HG03097 (cell line): ENCODE measurements around the gene RAB40B.
A peak's percentile ranks its signal among the peaks of the same experiment; 100 is the strongest.

ENCODE experiments used
- ATAC-seq: cut with Tn5 transposase; IDR thresholded peaks from one replicate; pipeline ENCODE4 v1.9.1; 2021; ENCODE audit not compliant: unreplicated experiment, low FRiP score

RAB40B gene

DNA sequence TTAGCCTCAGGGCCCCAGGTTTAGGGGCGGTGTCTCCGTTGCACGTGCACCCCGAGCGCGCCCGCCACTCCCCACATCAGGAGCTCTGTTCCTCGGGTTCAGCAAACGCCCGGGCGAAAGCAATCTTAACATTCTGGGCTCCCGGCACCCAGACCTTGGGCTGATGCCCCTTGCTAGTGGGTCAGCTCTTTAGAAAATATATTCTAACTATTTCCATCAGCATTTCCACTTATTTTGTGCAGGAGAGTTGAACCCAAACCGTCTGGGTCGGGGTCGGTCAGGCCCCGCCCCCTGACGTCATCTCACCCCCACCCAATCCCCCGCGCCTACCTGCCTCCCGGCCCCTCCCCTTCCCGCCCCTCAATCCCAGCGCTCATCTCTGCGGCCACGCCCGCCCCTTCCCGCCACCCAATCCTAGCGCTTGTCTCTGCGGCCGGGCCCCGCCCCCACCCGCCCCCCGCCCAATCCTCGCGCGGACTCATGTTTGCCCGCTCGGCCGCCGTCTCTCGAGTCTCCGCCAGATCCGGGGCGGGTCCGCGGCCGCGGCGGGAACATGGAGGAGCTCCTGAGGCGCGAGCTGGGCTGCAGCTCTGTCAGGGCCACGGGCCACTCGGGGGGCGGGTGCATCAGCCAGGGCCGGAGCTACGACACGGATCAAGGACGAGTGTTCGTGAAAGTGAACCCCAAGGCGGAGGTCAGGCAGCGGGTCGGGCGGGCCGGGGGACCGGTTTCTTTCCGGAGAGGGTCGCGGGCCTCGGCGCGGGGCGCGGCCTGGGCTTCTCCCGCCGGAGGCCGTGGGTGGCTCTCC, 17.9 kb upstream of the RAB40B start, which contains the start of gene FN3KRP:
Gene FN3KRP, plus strand, starts transcription at position 504 of the 808 bp plus-strand sequence. Its CDS starts 50 bp downstream, at position 554.
- peak; percentile 61 for ATAC-seq

GRCh38 chr17:82713071-82713723, 14.7 kb upstream of the RAB40B start:
- ATAC-seq: no peak

DNA sequence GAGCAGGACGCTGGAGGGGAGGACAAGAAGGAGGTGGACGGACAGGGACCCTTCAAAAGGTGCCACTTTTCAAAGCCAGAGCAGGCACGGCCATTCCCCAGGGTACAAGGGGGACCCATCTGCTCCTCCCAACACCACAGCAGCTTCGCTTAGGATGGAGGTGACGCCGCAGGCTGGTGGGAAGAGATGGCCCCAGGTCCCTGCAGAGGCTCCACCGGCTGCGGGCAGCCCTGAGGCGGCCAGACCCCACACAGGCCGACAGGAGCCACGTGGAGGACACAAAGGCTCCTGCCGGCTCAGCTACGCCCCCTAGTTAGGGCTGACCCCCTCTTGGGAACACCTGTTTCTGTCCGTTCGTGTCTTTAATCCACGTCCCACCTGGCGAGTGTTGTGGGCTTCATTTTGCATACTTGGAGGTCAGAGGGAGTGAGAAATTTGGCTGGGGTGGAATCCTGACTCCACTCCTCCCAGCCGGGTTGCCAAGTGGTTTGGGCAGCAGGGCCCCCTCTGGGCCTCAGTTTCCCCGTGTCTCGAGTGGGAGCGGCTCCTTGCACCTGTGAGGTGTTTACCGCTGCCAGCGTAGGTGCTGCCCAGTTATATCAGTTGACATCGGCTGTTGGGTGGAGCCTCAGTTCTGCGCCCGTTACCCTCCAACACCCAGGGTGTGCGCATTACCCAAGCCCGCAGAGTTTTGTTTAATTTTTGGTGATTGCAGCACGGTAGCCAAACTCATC, 12.2 kb upstream of the RAB40B start:
- no peak for ATAC-seq

DNA sequence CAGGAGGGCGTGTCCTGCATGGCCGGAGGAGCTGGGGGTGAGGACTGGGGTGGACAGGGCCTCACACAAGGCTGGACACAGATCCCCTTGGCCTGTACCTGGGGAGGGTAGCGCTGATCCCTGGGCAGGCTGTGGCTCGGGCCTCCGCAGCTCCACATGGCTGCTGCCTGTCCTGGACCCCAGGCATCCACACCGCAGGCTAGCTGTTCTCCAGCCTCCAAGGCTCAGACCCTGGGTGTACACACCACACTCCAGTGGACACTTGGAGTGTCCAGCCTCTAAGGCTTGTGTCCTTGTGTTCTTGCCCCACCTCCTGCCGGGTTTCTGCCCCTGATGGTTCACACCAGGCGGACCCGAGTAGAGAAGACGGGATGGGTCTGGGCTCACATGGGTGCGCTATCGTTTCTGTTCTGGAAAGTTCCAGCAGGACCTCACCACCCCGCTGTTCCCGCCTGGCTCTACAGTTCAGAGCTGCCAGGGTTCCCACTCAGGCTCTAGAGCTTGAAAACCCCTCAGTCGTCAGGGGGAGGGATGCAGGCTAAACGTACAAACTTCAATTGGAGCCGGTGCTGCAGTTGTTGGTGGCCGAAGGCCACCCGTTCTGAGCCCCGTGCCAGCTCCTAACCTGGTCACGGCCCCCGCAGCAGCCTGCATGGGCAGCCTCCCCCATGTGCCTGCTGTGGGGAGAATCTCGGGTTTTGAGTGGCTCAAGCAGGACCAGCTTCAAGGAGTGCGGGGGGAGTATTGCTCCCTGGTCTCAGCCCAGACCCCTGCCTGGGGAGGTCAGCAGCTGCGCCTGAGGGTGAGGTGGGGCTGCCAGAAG, 11.4 kb upstream of the RAB40B start:
- ATAC-seq: no peak

DNA sequence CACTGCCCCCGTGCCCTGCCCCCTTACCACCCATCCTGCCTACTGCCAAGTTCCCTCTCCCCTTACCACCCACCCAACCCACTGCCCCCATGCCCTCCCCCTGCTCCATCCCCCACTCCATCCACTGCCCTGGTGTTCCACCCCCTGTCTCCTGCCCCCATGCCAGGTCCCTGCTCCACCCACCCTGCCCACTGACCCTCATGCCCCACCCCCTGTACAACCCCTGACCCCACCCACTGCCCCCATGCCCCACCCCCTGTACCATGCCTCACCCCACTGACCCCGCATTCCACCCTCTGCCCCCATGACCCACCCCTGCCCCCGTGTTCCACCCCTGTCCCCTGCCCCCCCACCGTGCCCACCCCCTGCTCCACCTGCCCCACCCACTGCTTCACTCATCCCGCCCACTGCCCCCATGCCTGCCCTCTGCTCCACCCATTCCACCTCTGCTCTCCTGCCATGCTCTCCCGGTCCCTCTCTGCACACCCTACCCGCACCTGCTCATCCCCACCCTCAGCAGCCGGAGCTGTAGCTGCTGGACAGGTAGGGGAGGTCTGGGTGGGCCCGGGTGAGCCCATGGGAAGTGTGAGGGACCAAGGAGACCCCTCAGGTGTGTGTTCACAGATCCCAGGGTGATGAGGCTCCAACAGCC, 10.7 kb upstream of the RAB40B start:
- no peak for ATAC-seq

- no peak for ATAC-seq
Measured at GRCh38 chr17:82705756-82706155, 7.3 kb upstream of the RAB40B start.

DNA sequence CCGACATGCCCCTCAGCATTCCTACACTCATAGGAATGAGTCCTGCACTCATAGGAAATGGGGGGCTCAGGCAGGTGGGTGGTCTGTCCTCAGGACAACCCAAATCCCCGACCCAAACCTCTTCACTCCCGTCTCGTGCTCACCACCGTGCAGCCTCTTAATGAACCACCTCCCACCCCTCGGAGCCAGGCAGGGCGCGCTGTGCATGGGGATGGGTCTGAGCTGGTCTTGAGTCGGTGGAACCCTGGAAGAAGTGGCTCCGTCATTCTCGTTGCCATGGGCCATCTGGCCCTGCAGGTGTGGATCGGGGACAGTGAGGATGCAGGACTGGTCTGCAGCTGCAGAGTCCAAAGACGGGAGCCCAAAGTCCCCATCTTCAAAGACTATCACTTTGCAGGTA, 6.4 kb upstream of the RAB40B start:
- ATAC-seq: no peak

DNA sequence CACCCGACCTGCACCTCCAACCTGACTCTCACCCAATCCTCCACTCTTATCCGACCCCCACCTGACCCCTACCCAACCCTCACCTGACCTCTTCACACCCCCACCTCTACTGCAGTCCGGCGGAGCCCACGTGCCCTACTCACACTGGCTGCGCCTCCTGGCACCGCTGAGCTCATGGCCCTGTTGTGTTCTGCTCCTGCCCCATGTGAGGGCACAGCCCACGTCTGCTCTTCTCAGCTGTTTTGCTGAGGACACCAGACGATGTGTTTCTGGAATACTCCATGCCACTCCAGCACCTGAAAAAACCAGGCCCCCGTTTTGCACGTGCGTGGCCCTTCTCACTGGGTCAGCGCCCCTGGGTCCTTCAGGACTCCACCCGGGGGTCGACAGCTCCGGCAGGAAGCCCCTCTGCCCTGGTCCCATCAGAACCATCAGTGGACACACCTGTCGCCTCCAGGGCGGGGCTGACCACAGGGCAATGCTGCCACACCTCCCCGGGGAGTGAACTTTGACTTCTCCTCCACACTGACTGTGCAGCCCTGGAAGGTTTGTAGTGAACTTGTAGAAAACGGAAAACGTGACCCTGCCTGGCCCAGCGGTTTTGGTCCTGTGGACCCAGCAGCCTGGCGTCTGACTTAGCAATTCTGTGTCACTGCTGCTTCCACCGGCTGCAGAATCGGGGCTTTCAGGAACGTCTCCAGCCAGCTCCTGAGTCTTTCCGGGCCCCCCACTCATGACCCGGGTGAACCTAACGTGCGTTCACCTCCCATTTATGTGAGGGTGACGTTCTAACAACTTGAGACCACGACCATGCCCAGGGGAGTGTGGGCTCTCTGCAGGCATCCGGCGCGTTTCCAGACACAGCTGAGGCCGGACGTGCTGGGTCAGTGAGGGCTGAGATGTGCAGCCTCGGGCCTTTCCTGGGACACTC, 5.7 kb upstream of the RAB40B start:
- no peak for ATAC-seq

- ATAC-seq: no peak
Measured at GRCh38 chr17:82703036-82703745, 4.7 kb upstream of the RAB40B start.

DNA sequence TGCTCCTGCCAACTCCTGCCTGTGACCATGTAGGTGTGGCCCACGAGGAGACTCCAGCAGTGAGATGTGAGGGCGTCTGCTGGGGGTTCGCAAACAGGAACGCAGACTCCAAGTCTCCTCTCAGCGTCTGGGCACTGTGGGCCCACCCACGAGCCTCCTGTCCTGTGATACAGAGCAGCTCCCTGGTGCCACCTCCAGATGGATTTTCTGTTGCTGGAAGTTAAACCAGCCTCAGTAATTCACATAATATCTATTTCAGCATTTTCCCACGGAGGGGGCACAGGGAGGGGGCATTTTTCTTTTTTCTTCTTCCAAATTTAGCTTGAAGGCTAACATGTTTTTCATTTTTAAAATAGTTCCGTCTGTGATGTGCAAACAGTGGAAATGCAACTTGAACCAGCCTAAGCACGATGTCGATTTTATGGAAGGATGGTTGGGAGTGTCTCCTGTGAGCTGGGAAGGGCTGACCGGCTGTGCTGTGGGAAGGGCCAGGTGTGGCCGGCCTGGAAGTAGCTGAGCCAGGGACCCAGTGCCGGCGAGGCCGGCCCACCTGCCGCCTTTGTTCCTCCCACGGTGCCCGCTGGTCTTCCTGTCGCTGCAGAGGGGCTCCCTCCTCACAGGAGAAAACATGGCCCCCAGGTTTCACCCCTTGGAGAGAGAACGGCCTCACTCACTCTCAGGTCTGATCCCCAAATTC, 3.9 kb upstream of the RAB40B start:
- no peak for ATAC-seq

DNA sequence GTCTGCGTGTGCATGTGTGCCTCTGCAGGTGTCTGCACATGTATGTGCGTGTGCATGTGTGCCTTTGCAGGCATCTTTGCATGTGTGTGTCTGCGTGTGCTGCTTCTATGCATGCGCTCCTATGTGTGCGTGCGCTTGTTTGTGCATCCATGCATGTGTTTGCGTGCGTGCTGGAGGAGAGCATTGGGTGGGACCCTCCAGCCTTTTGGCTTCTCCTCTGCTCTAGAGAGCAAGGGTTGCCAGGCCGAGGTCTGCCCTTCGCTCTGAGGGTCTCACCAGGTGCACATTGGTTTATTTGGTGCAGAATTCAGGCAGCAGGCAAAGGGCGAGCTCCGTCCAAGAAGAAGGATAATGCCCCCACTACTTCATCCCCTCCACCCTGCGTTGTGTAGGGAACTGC, 1.1 kb upstream of the RAB40B start:
- no peak for ATAC-seq

DNA sequence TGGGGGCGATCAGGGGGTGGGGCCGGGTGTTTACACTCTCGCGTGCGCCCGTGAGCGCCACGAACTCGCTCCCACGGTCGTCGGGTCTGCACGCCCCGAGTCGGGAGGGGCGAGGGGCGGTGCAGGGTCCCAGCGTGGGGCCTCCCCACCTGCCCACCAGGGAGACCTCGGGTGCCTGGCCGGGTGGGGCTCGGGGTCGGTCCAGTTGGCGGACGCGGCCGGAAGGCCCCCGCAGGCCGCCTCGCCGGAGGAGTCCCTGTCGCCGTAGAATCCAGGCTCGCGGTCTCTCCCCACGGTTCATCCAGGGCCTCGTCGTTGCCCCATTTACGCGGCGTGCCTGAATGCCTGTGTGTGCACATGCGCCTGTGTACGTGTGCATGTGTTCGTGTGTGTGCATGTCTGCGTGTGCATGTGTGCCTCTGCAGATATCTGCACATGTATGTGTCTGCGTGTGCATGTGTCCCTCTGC, 510 bp upstream of the RAB40B start:
- peak; percentile 26 for ATAC-seq

DNA sequence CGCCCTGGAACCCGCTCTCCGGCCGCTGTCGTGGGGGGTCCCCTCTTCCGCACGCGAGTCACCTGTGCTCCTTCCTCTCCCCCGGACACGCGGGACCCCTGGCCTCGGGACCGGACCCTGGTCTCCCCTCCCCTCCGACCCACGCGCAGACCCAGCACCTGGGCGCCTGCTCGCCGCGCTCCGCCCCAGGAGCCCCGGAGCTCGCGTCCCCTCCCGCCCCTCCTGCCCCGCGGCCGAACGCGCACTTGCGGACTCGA, 762 bp downstream of the RAB40B start:
- no peak for ATAC-seq

DNA sequence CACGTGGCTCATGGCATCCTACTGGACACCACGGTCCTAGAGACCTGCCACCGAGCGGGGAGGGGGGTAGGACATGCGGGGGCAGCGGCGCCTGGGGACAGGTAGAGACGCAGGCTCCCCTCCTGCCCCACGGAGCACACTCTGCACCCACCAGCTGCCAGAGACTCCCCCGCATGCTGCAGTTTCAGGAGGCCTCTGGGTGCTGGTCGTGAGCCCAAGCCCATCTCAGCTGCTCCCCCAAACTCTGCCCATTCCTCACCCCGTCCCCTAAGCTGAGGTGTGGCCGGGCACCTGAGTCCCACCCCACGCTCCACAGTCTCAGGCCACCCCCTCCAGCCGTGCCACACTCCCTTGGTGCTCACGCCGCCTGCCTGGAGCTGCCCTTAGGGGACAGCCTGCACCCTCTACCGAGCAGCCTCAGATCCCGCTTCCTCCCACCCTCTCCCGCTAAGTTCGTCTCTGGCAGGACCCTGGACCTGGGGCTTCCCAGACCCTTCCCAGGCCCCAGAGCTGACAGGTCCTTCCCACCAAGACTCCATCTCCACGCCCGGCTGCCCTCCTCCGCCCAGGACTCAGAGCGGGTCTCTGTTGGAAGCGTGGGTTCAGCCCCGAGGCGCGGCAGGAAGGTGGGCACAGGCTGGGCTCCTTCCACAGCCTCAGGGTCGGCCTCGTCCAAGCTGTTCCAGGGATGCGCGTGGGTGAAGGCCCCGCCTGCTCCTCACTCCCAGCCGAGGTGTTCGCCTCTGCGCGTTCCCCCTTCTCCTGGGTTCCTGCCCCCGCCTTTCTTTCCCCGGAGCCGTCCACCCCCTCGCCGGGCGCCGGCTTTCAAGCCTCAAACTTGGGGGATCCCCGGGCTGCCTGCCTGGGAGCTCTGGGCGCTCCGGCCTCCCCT, 1.3 kb downstream of the RAB40B start:
- ATAC-seq: no peak

DNA sequence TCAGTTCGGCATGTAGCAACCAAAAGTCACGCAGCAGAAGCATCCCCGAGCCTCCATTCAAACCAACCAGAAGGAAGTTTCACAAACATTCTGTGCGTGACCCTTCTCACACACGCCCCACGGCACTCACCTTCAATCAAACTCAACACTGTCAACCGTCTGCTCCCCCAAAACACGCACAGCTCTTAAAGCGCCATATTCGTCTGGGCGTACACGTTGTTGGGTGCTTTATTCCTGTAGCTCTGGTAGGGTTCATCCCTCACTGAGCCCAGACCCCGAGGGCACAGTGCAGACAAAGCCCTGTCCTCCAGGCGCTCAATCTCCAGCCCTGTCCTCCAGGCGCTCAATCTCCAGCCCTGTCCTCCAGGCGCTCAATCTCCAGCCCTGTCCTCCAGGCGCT, 2.2 kb downstream of the RAB40B start:
- ATAC-seq: no peak

DNA sequence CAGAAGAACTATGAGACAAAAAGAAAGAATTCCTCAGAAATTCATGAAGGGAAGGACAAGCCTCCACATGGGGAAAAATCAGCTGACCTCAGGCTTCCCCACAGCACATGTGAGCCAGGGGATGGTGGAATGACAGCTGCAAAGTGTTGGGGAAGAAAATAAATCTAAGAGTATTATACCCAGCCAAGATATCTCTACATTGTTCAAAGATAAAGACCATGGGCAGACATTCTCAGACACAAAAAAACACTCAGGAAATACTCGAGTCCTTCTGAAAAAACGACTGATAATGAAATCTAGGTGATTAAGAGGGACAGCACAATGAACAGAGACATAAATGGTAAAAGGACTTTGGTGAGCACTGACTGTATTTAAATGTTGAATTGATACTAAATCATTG, 3.9 kb downstream of the RAB40B start:
- no peak for ATAC-seq
